Naive thymus-derived CD4-positive, alpha-beta T cell (primary cell): Measurements from ENCODE around the gene PSKH1. TPM values are rescaled to one million over a fixed set of nuclear protein-coding genes. Genes with fewer than 3 reads are reported as not detected.
"Not testable (repeated sequence)": the region's sequence is repeated elsewhere in the genome, so short reads cannot be mapped to it uniquely, and the experiment has no call there.

ENCODE experiments used
- ATAC-seq: fragments of 150-1000 bp; cut with Tn5 transposase; 2 replicates; pipeline ENCODE4 v1.10.0; 2021; ENCODE audit warnings: mild to moderate bottlenecking, moderate library complexity
- CTCF ChIA-PET: fragments of 350-600 bp; sonication (Branson Sonifier 250); formaldehyde crosslinking; loops from one replicate; lab custom pipeline; 2021; ENCODE audit warnings: antibody characterized with exemption; lab: Charles Lee
- POLR2A ChIA-PET: fragments of 350-600 bp; sonication (Branson Sonifier 250); formaldehyde crosslinking; loops from one replicate; lab custom pipeline; 2021; ENCODE audit warnings: antibody characterized with exemption, inconsistent platforms; lab: Charles Lee
- DNase-seq, 9 donors: peaks; one replicate each; pipeline versions ENCODE4 v3.0.0 to v3.0.0-alpha.2; 2020 to 2022; ENCODE audit warnings: mixed read lengths in 1 of 9
- H3K27ac ChIP-seq: one replicate; pipeline ENCODE4 v1.7.0; 2013; ENCODE audit warnings: mild to moderate bottlenecking, low read depth, low read length, moderate library complexity
- H3K27me3 ChIP-seq, 2 donors: one replicate each; pipeline ENCODE4 v1.7.0; 2013; ENCODE audit warnings: low read length in 2 of 2, mild to moderate bottlenecking in 2 of 2, moderate library complexity in 2 of 2; ENCODE audit not compliant: control insufficient read depth in 2 of 2, insufficient read depth in 2 of 2
- H3K36me3 ChIP-seq, 3 experiments: 1 replicate in 2 of 3; 2 replicates in 1 of 3; pipeline ENCODE4 v1.7.0; 2013; ENCODE audit warnings: low read length in 3 of 3, mild to moderate bottlenecking in 3 of 3, moderate library complexity in 1 of 3; ENCODE audit not compliant: insufficient read depth in 3 of 3, control insufficient read depth in 2 of 3
- H3K4me1 ChIP-seq, 2 donors: one replicate each; pipeline ENCODE4 v1.7.0; 2013; ENCODE audit warnings: low read length in 2 of 2, mild to moderate bottlenecking in 2 of 2, moderate library complexity in 1 of 2; ENCODE audit not compliant: control insufficient read depth in 2 of 2, insufficient read depth in 2 of 2
- H3K4me3 ChIP-seq: 2 replicates; pipeline ENCODE4 v1.7.0; 2013; ENCODE audit warnings: mild to moderate bottlenecking, low read length
- H3K9me3 ChIP-seq, 3 experiments: 1 replicate in 2 of 3; 2 replicates in 1 of 3; pipeline ENCODE4 v1.7.0; 2013; ENCODE audit warnings: low read length in 3 of 3; ENCODE audit not compliant: control insufficient read depth in 2 of 3
- H3K27ac Mint-ChIP-seq, 9 donors: one replicate each; pipeline ENCODE4 v1.8.0; 2020 to 2022; ENCODE audit warnings: mixed read lengths in 9 of 9, mild to moderate bottlenecking in 8 of 9, moderate library complexity in 5 of 9, inconsistent platforms in 2 of 9
- H3K27me3 Mint-ChIP-seq, 5 donors: one replicate each; pipeline ENCODE4 v1.8.0; 2021 to 2022; ENCODE audit warnings: mixed read lengths in 5 of 5, mild to moderate bottlenecking in 1 of 5
- H3K36me3 Mint-ChIP-seq, 5 donors: one replicate each; pipeline ENCODE4 v1.8.0; 2020 to 2022; ENCODE audit warnings: mixed read lengths in 5 of 5, mild to moderate bottlenecking in 3 of 5, inconsistent platforms in 1 of 5
- H3K4me1 Mint-ChIP-seq, 7 donors: one replicate each; pipeline ENCODE4 v1.8.0; 2020 to 2022; ENCODE audit warnings: mixed read lengths in 7 of 7, mild to moderate bottlenecking in 3 of 7, inconsistent platforms in 1 of 7
- H3K4me3 Mint-ChIP-seq, 10 donors: one replicate each; pipeline ENCODE4 v1.8.0; 2020 to 2022; ENCODE audit warnings: mild to moderate bottlenecking in 10 of 10, mixed read lengths in 10 of 10, moderate library complexity in 6 of 10, inconsistent platforms in 2 of 10
- H3K9me3 Mint-ChIP-seq, 11 donors: one replicate each; pipeline ENCODE4 v1.8.0; 2020 to 2022; ENCODE audit warnings: mixed read lengths in 11 of 11, mild to moderate bottlenecking in 4 of 11, inconsistent platforms in 1 of 11, moderate library complexity in 1 of 11
- intact Hi-C, 2 donors: fragments of 100-400 bp; cut with micrococcal nuclease; formaldehyde crosslinking; loops; one replicate each; pipeline ENCODE4 v1.15.1; 2023
- polyA plus RNA-seq, 2 donors: library from polyadenylated mRNA; unstranded; fragments of 300-500 nt; fragmentation: Illumina TruSeq; gene quantifications; one replicate each; pipeline ENCODE4 v1.2.3, GENCODE V29; 2021
- total RNA-seq, 6 experiments: library from RNA in 5 of 6; stranded (reverse) in 5 of 6; gene quantifications; 1 replicate in 5 of 6; 2 replicates in 1 of 6; pipeline ENCODE4 v1.2.3 and lab custom pipeline; 2021 to 2026

Gene PSKH1
- total and polyA plus RNA-seq, 7 experiments from 2014 or later = 18.0 to 34.0 (median 23.3) TPM

DNA sequence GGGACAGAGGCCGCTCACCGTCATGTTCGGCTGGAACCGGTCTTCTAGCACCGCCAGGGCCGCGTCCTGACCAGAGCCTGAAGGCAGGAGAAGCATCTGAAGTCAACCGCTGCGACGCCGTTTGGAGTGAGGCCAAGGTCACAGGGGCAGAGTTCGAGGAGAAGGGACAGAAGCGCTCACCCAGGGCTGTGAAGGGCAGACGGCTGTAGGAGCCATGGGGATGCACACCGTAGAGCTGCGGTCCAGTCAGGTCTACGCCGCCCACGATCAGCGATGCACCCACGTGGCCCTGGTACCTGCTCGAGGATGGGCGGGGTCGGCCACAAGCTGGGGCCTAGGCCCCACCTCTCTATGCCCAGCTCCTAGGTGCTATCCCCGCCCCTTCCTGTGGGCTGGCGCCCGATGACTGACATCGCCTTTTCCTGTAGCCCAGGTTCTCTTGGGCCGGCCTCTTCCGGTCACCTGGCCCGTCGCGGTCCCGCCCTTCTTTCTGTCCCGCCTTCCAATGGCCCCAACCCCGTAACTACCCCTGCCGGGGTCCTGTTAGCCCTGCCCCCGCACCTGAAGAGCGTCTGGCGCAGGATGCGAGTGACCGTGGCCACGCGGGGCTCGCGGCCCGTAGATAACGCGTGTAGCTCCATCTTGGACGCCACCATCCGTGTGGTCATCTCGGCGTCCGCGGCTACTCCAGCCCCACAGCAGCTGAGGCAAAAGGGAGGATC lies 42.5 kb downstream of the PSKH1 start:
- H3K4me1 Mint-ChIP-seq = peaks cover 28 to 48% (median 35%) of the 10 kb centered on the region in 7 donors
- peaks cover 0 to 3% (median 0%) of the 10 kb centered on the region in 5 donors for H3K27me3 Mint-ChIP-seq
- DNase-seq (peak; percentile 71 to 95 (median 91)), ATAC-seq (peak; percentile 96)
- peaks cover 5 to 27% (median 7%) of the 10 kb centered on the region in 5 donors for H3K36me3 Mint-ChIP-seq
- peak overlapping the region; percentile 87 to 99 (median 99) for H3K27ac Mint-ChIP-seq
- Histone ChIP-seq H3K36me3 (peaks cover 19 to 55% (median 20%) of the 10 kb centered on the region in 3 experiments), H3K27me3 (no peaks in the 10 kb centered on the region), H3K9me3 (no peaks in the 10 kb centered on the region), H3K27ac (peak overlapping the region; percentile 77), H3K4me3 (peak overlapping the region; percentile 99), H3K4me1 (peaks cover 21 to 32% of the 10 kb centered on the region in 2 donors)
- H3K4me3 Mint-ChIP-seq = peak overlapping the region; percentile 89 to 100 (median 100)
- CTCF ChIA-PET = interaction anchor here (0.8 to 2.7 kb wide), 6 partner anchors 34 to 414 kb away, joined by 3 to 11 read pairs (median 4); partner anchors contain the start of genes NFATC3, NRN1L and NUTF2
- POLR2A ChIA-PET = interaction anchor here (0.6 to 4.5 kb wide), 35 partner anchors 11 to 380 kb away, joined by 3 to 35 read pairs (median 5); partner anchors contain the start of genes C16orf86, CARMIL2, CTCF and DDX28
- intact Hi-C loops = loop anchor here (1.0 to 5.0 kb wide), 21 partner anchors 33 to 454 kb away; partner anchors contain the start of genes ACD (in 2 of the 2), ATP6V0D1 (in 2 of the 2), CTCF (in 2 of the 2) and EDC4 (in 2 of the 2)
- H3K9me3 Mint-ChIP-seq = no peaks in the 10 kb centered on the region

DNA sequence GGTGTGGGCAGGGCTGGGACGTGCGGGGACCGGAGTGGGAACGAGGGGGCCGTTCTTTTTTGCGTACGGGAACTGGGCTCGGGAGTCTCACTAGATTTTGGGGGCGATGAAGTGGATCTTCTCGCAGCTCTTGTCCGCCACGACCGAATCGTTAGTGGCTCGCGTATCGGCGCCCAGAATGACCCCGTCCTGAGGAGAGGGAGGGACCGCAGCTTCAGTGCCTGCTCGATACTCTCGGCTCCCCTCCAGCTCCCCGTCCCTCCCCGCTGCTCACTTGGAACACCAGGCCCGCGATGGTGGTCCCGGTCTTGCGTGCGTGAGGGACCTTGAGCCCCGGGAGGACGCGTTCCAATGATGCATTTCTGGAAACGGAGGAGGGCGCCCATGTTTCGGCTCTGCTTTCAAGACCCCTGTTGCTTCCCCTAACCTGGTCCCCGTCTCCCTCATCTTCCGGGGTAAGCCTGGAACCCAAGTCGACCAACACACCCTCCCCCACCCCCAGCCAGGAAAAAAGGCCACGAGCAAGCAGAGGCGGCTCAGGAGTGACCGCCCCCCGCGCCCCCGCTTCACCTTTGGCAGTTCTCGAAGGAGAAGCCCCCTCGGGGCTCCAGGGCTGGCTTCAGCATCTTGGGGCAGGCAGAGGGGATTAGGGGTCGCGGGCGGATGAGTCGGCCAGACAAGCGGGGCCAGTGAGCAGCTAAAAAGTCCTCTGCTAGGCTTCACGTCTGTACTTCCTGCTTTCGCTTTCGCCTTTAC lies 43.2 kb downstream of the PSKH1 start, which contains the start of gene PSMB10:
Gene PSMB10 (minus strand): TSS at position 727 of the 756 bp plus-strand sequence. CDS start 101 bp downstream, at position 626.
- Histone ChIP-seq H3K4me1 (peaks cover 21 to 35% of the 10 kb centered on the region in 2 donors), H3K4me3 (peak within 1 kb of the TSS; percentile 99), H3K27ac (peak within 1 kb of the TSS; percentile 77), H3K36me3 (peaks cover 19 to 47% (median 20%) of the 10 kb centered on the region in 3 experiments), H3K9me3 (no peaks in the 10 kb centered on the region), H3K27me3 (no peaks in the 10 kb centered on the region)
- peaks cover 5 to 27% (median 7%) of the 10 kb centered on the region in 5 donors for H3K36me3 Mint-ChIP-seq
- ATAC-seq = peak; percentile 4
- peak in 7 of 9 donors; percentile 24 to 86 (median 76) for DNase-seq
- H3K27ac Mint-ChIP-seq = peak within 1 kb of the TSS; percentile 87 to 99 (median 99)
- ChIA-PET CTCF (interaction anchor here (0.9 to 2.7 kb wide), 5 partner anchors 33 to 415 kb away, joined by 3 to 11 read pairs (median 3); partner anchors contain the start of genes NRN1L and NUTF2), POLR2A (interaction anchor here (0.6 to 4.5 kb wide), 42 partner anchors 10 to 380 kb away, joined by 3 to 35 read pairs (median 4); partner anchors contain the start of genes C16orf86, CTCF, DDX28 and DPEP2)
- H3K27me3 Mint-ChIP-seq = peaks cover 0 to 3% (median 0%) of the 10 kb centered on the region in 5 donors
- peaks cover 28 to 52% (median 36%) of the 10 kb centered on the region in 7 donors for H3K4me1 Mint-ChIP-seq
- H3K9me3 Mint-ChIP-seq = no peaks in the 10 kb centered on the region
- intact Hi-C loops = loop anchor here (1.0 to 5.0 kb wide), 11 partner anchors 47 to 455 kb away; partner anchors contain the start of genes CTCF (in 2 of the 2), PRMT7 (in 2 of the 2), SLC7A6OS (in 2 of the 2) and ACD (in 1 of the 2)
- H3K4me3 Mint-ChIP-seq = peak within 1 kb of the TSS; percentile 89 to 100 (median 100)

DNA sequence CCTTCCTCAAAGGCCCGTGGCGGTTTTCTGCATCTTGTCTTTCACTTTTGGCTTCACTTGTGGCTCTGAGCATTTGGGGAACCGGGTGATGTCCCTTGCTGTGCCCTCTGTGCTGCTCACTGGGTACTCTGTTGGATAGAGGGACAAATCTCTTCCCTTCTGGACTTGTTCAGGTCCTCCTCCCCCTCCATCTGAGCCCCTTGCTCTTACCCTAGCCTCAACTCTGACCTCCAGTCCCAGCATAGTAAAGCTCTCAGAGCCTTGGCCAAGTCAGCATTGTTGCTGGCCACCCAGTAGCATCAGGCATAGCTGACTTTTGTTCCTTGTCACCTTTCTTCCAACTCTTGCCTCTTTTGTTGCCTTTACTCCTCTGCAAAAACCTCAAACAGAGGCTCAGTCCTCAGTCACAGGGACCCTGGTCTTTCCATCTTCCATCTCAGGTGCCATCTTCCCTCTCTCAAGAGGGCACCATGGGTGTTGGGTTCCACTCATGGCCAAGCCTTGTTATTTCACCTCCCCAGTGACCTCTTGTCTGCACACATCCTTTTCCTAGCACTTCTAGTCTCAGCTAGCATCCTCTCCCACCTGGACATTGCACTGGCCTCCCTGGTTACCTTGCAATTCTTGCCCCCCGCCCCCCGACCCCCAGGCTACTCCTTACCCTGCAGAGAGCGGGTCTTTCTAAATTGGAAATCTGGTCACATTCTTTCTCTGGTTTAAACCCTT lies 44.0 kb downstream of the PSKH1 start:
- POLR2A ChIA-PET = interaction anchor here (0.6 to 4.5 kb wide), 25 partner anchors 10 to 421 kb away, joined by 3 to 35 read pairs (median 4); partner anchors contain the start of genes C16orf86, DDX28, DPEP2 and DUS2
- CTCF ChIA-PET = interaction anchor here (0.6 to 1.3 kb wide), 4 partner anchors 33 to 417 kb away, joined by 3 to 4 read pairs (median 3); no protein-coding TSS in a partner anchor
- Mint-ChIP-seq H3K4me3 (peak overlapping the region; percentile 89 to 100 (median 100)), H3K27me3 (peaks cover 0 to 3% (median 0%) of the 10 kb centered on the region in 5 donors), H3K4me1 (peaks cover 30 to 59% (median 44%) of the 10 kb centered on the region in 7 donors), H3K27ac (peak overlapping the region; percentile 87 to 99 (median 99)), H3K36me3 (peaks cover 5 to 26% (median 7%) of the 10 kb centered on the region in 5 donors), H3K9me3 (no peaks in the 10 kb centered on the region)
- Histone ChIP-seq H3K27me3 (no peaks in the 10 kb centered on the region), H3K4me1 (peaks cover 21 to 42% of the 10 kb centered on the region in 2 donors), H3K36me3 (peaks cover 19 to 40% (median 20%) of the 10 kb centered on the region in 3 experiments), H3K4me3 (peak overlapping the region; percentile 99), H3K9me3 (no peaks in the 10 kb centered on the region), H3K27ac (peak overlapping the region; percentile 77)
- intact Hi-C loops = loop anchor here (1.0 to 5.0 kb wide), 11 partner anchors 46 to 456 kb away; partner anchors contain the start of genes CTCF (in 2 of the 2), PRMT7 (in 2 of the 2), SLC7A6OS (in 2 of the 2) and ACD (in 1 of the 2)
- ATAC-seq (peak; percentile 61), DNase-seq (peak in 4 of 9 donors; percentile 48 to 84 (median 82))

DNA sequence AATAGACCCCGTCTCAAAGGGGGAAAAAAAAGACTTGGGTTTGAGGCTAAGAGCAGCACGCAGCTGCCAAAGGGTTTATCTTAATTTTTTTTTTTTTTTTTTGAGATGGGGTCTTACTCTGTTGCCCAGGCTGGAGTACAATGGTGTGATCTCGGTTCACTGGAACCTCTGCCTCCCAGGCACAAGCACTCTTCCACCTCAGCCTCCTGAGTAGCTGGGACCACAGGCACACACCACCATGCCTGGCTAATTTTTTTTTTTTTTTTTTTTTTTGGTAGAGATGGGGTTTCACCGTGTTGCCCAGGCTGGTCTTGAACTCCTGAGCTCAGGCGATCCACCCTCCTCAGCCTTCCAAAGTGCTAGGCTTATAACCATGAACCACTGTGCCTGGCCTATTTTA lies 44.7 kb downstream of the PSKH1 start:
- CTCF ChIA-PET = interaction anchor here (0.6 to 0.7 kb wide), 5 partner anchors 60 to 1399 kb away, joined by 3 to 4 read pairs (median 4); no protein-coding TSS in a partner anchor
- peaks cover 5 to 22% (median 7%) of the 10 kb centered on the region in 5 donors for H3K36me3 Mint-ChIP-seq
- DNase-seq, H3K9me3 Mint-ChIP-seq, ATAC-seq, H3K4me3 ChIP-seq, H3K9me3 ChIP-seq, H3K27me3 ChIP-seq, H3K27me3 Mint-ChIP-seq: not testable (repeated sequence)
- peak overlapping the region in 6 of 9 donors; percentile 87 to 99 (median 98) for H3K27ac Mint-ChIP-seq
- intact Hi-C loops = loop anchor here (2.0 to 5.0 kb wide), 4 partner anchors 277 to 375 kb away; partner anchors contain the start of genes PRMT7 (in 2 of the 2), SLC7A6OS (in 2 of the 2), ACD (in 1 of the 2) and CTCF (in 1 of the 2)
- peaks cover 19 to 37% (median 20%) of the 10 kb centered on the region in 3 experiments for H3K36me3 ChIP-seq
- peak overlapping the region; percentile 77 for H3K27ac ChIP-seq
- peaks cover 21 to 42% of the 10 kb centered on the region in 2 donors for H3K4me1 ChIP-seq
- peak overlapping the region in 7 of 10 donors; percentile 89 to 100 (median 100) for H3K4me3 Mint-ChIP-seq
- POLR2A ChIA-PET = interaction anchor here (0.6 to 4.5 kb wide), 10 partner anchors 28 to 422 kb away, joined by 3 to 35 read pairs (median 5); partner anchors contain the start of genes NUTF2 and THAP11
- H3K4me1 Mint-ChIP-seq = peaks cover 32 to 62% (median 46%) of the 10 kb centered on the region in 7 donors
